ENCODE results near the gene GPR32.
"Not testable (repeated sequence)": the region's sequence is repeated elsewhere in the genome, so short reads cannot be mapped to it uniquely, and the experiment has no call there.

Gene GPR32

GRCh38 chr19:50804420-50805272, 34.4 kb downstream of the GPR32 start:
- peak; percentile 98 for DNase-seq (ENCODE audit: low spot score)
- TF ChIP-seq CTCF (IDR thresholded peaks at IDR 0.05; ENCODE audit: borderline replicate concordance, control extremely low read depth, extremely low read depth, insufficient read depth, missing control alignments), result no peak
- in situ Hi-C loops (cut with MboI; ENCODE audit: low sequenced_read_pairs, unreplicated experiment), result no loop called here

GRCh38 chr19:50808856-50809255, 38.6 kb downstream of the GPR32 start:
- no peak for DNase-seq (ENCODE audit: low spot score)
- in situ Hi-C loops (cut with MboI; ENCODE audit: low sequenced_read_pairs, unreplicated experiment), result no loop called here
- TF ChIP-seq CTCF (IDR thresholded peaks at IDR 0.05; ENCODE audit: borderline replicate concordance, control extremely low read depth, extremely low read depth, insufficient read depth, missing control alignments), result no peak

GRCh38 chr19:50811622-50812238, 41.5 kb downstream of the GPR32 start:
- in situ Hi-C loops (cut with MboI; ENCODE audit: low sequenced_read_pairs, unreplicated experiment); DNase-seq (ENCODE audit: low spot score): not testable (repeated sequence)

- DNase-seq (ENCODE audit: low spot score), result no peak
- TF ChIP-seq CTCF (IDR thresholded peaks at IDR 0.05; ENCODE audit: borderline replicate concordance, control extremely low read depth, extremely low read depth, insufficient read depth, missing control alignments), result no peak
- in situ Hi-C loops (cut with MboI; ENCODE audit: low sequenced_read_pairs, unreplicated experiment), result no loop called here
These were observed 42.2 kb downstream of the GPR32 start for GRCh38 chr19:50812474-50812873.

GRCh38 chr19:50814883-50815282, 44.6 kb downstream of the GPR32 start:
- in situ Hi-C loops (cut with MboI; ENCODE audit: low sequenced_read_pairs, unreplicated experiment), result no loop called here
- no peak for TF ChIP-seq CTCF (IDR thresholded peaks at IDR 0.05; ENCODE audit: borderline replicate concordance, control extremely low read depth, extremely low read depth, insufficient read depth, missing control alignments)
- DNase-seq (ENCODE audit: low spot score), result no peak

- in situ Hi-C loops (cut with MboI; ENCODE audit: low sequenced_read_pairs, unreplicated experiment), result no loop called here
- TF ChIP-seq CTCF (IDR thresholded peaks at IDR 0.05; ENCODE audit: borderline replicate concordance, control extremely low read depth, extremely low read depth, insufficient read depth, missing control alignments), result no peak
- no peak for DNase-seq (ENCODE audit: low spot score)
These were observed 45.2 kb downstream of the GPR32 start for GRCh38 chr19:50815439-50815838.
